ENCODE measurements around the gene CALB2.

Gene CALB2

GRCh38 chr16:71339236-71340171 lies 19.0 kb upstream of the CALB2 start:
- Histone ChIP-seq H3K9ac (ENCODE audit: low read depth, low read length) (no peak overlapping the region), H3K4me1 (ENCODE audit: control insufficient read depth, insufficient read depth, low read length) (no peaks in the 10 kb centered on the region), H3K27ac (ENCODE audit: low read depth, low read length) (no peak overlapping the region), H3K36me3 (ENCODE audit: control insufficient read depth, insufficient read depth, low read length) (no peaks in the 10 kb centered on the region), H3K27me3 (ENCODE audit: control insufficient read depth, insufficient read depth, low read length) (no peaks in the 10 kb centered on the region), H3K9me3 (ENCODE audit: control insufficient read depth, insufficient read depth, low read length) (no peaks in the 10 kb centered on the region), H3K4me3 (ENCODE audit: low read depth, low read length) (no peak overlapping the region)

DNA sequence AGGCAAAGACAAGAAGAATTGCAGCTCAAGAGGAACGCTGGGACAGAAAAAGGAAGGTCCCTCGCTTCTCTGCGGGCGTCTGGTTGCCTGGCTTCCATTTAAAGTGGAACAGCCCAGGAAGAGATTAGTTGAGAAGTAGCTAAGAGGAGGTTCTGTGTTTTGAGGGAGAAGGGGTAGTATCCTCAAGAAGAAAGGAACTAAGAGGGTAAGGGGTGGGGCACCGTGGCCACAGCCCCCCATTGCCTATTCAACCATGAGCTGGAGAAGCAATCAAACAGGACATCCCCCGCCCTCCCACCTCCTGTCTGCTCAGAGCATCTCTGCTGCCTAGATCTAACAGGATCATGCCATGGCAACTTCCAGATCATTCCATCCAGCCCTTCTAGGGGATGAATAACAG lies 18.1 kb upstream of the CALB2 start:
- no peak overlapping the region for H3K9ac ChIP-seq (ENCODE audit: low read depth, low read length)
- no peaks in the 10 kb centered on the region for H3K27me3 ChIP-seq (ENCODE audit: control insufficient read depth, insufficient read depth, low read length)
- no peaks in the 10 kb centered on the region for H3K4me1 ChIP-seq (ENCODE audit: control insufficient read depth, insufficient read depth, low read length)
- no peaks in the 10 kb centered on the region for H3K9me3 ChIP-seq (ENCODE audit: control insufficient read depth, insufficient read depth, low read length)
- H3K27ac ChIP-seq (ENCODE audit: low read depth, low read length): no peak overlapping the region
- no peak overlapping the region for H3K4me3 ChIP-seq (ENCODE audit: low read depth, low read length)
- no peaks in the 10 kb centered on the region for H3K36me3 ChIP-seq (ENCODE audit: control insufficient read depth, insufficient read depth, low read length)

DNA sequence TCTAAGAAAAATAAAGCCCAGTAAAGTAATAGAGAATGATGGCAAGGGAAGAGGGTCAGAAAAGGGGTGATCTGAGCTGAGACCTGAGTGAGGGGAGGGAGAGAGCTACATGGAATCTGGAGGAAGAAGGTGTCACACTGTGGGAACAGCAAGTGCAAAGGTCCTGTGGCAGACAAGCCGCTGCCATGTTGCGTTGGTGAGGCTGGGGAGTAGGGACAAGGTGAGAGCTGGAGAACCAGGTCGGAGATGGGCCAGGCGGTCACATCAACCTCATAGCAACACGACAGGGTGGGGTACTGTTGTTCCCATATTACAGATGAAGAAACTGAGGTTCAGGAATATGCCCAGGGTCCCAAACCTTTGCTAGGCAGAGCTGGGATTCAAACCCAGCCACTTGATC lies 16.6 kb upstream of the CALB2 start:
- Histone ChIP-seq H3K9me3 (ENCODE audit: control insufficient read depth, insufficient read depth, low read length) (no peaks in the 10 kb centered on the region), H3K27me3 (ENCODE audit: control insufficient read depth, insufficient read depth, low read length) (no peaks in the 10 kb centered on the region), H3K4me1 (ENCODE audit: control insufficient read depth, insufficient read depth, low read length) (no peaks in the 10 kb centered on the region), H3K36me3 (ENCODE audit: control insufficient read depth, insufficient read depth, low read length) (no peaks in the 10 kb centered on the region), H3K27ac (ENCODE audit: low read depth, low read length) (no peak overlapping the region), H3K9ac (ENCODE audit: low read depth, low read length) (no peak overlapping the region), H3K4me3 (ENCODE audit: low read depth, low read length) (no peak overlapping the region)

DNA sequence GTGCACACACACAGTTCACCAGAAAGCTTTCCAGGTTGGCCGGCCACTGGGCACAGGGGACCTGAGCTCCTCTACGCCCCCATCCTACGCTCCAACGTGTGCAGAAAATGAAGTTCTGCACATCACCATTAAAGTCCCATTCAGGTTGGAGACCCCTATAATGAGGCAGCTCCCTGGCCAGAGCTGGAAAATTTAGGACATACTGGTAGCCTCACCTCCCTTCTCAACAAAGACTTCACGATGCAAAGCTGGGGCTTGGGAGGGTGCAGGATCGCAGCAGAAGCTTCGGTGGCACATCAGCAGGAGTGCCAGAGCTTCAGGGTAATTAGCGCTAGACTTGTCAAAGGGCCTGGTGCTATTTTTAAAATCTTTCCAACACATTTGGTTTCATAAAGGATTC lies 15.4 kb upstream of the CALB2 start:
- H3K9me3 ChIP-seq (ENCODE audit: control insufficient read depth, insufficient read depth, low read length): no peaks in the 10 kb centered on the region
- H3K27me3 ChIP-seq (ENCODE audit: control insufficient read depth, insufficient read depth, low read length): no peaks in the 10 kb centered on the region
- H3K4me1 ChIP-seq (ENCODE audit: control insufficient read depth, insufficient read depth, low read length): no peaks in the 10 kb centered on the region
- H3K27ac ChIP-seq (ENCODE audit: low read depth, low read length): no peak overlapping the region
- no peak overlapping the region for H3K4me3 ChIP-seq (ENCODE audit: low read depth, low read length)
- no peak overlapping the region for H3K9ac ChIP-seq (ENCODE audit: low read depth, low read length)
- H3K36me3 ChIP-seq (ENCODE audit: control insufficient read depth, insufficient read depth, low read length): no peaks in the 10 kb centered on the region

DNA sequence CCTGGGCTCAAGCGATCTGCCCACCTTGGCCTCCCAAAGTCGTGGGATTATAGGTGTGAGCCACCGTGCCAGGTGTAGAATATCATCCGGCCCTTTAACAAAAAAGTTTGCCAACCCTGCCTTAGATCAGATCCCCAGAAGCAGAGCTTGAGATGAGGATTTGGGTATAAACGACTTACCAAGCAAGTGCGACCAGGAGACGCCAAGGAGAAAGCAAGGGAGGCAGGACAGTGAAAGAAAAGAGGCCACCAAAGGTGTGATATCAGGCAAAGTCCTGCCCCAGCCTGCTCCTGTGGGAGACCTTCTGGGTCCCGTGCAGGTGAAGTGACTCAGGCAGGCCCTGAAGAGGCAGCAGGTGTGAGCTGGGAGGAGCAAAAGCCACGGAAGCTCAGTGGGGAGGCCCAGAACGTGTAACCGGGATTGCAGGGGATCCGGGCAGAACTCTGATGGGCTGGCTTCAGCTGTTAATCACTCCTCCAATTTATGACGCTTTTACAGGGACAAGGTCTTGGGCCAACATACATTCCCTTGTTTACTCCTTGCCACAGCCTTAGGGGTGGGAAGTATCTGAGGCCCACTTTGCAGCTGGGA lies 14.1 kb upstream of the CALB2 start:
- H3K9ac ChIP-seq (ENCODE audit: low read depth, low read length): no peak overlapping the region
- H3K36me3 ChIP-seq (ENCODE audit: control insufficient read depth, insufficient read depth, low read length): no peaks in the 10 kb centered on the region
- no peaks in the 10 kb centered on the region for H3K9me3 ChIP-seq (ENCODE audit: control insufficient read depth, insufficient read depth, low read length)
- H3K27ac ChIP-seq (ENCODE audit: low read depth, low read length): no peak overlapping the region
- H3K4me1 ChIP-seq (ENCODE audit: control insufficient read depth, insufficient read depth, low read length): no peaks in the 10 kb centered on the region
- H3K4me3 ChIP-seq (ENCODE audit: low read depth, low read length): no peak overlapping the region
- H3K27me3 ChIP-seq (ENCODE audit: control insufficient read depth, insufficient read depth, low read length): no peaks in the 10 kb centered on the region

GRCh38 chr16:71345031-71345430 lies 13.5 kb upstream of the CALB2 start:
- no peak overlapping the region for H3K27ac ChIP-seq (ENCODE audit: low read depth, low read length)
- no peaks in the 10 kb centered on the region for H3K27me3 ChIP-seq (ENCODE audit: control insufficient read depth, insufficient read depth, low read length)
- H3K4me1 ChIP-seq (ENCODE audit: control insufficient read depth, insufficient read depth, low read length): no peaks in the 10 kb centered on the region
- H3K36me3 ChIP-seq (ENCODE audit: control insufficient read depth, insufficient read depth, low read length): no peaks in the 10 kb centered on the region
- no peak overlapping the region for H3K9ac ChIP-seq (ENCODE audit: low read depth, low read length)
- H3K9me3 ChIP-seq (ENCODE audit: control insufficient read depth, insufficient read depth, low read length): no peaks in the 10 kb centered on the region
- no peak overlapping the region for H3K4me3 ChIP-seq (ENCODE audit: low read depth, low read length)

- Histone ChIP-seq H3K9me3 (ENCODE audit: control insufficient read depth, insufficient read depth, low read length) (no peaks in the 10 kb centered on the region), H3K27ac (ENCODE audit: low read depth, low read length) (no peak overlapping the region), H3K4me3 (ENCODE audit: low read depth, low read length) (no peak overlapping the region), H3K27me3 (ENCODE audit: control insufficient read depth, insufficient read depth, low read length) (no peaks in the 10 kb centered on the region), H3K4me1 (ENCODE audit: control insufficient read depth, insufficient read depth, low read length) (no peaks in the 10 kb centered on the region), H3K36me3 (ENCODE audit: control insufficient read depth, insufficient read depth, low read length) (no peaks in the 10 kb centered on the region), H3K9ac (ENCODE audit: low read depth, low read length) (no peak overlapping the region)
Observed at GRCh38 chr16:71347146-71347545, 11.4 kb upstream of the CALB2 start.

DNA sequence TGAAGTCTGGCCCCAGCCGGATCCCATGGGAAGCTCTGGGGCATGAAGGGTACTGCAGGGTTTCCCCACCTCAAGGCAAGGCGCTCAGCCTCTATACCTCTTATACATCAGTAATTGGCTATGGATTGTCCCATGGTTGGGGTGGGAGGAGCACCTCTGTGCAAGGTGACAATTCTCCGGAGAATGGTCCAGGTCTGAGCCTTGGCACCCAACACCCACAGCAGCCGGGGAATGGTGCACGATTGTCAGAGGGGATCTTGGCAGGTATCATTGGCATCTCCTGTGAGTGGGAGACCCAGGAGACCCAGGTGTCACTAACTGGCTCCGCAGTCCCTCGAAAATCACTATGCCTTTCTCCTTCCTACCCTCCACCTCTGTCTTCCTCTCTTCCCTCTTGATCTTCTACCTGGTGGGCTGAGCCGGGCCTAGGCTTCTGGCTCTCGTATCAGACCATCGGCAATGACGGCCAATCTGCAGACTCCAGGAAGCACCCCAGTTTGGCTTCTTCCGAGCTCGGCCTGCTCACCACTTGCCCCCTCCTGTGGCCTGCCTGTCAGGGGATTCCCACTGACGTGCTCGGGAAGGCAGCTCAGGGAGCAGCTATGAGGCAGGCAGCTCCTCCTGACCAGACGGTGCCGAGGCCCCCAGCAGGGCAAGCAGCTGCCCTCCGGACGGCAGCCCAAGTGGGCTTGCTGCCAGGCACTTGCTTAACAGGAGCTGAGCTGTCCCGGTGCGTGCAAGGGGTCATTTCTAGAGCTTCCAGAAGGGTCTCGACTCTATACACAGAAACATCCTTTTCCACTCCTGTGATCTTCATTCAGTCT lies 10.0 kb upstream of the CALB2 start:
- Histone ChIP-seq H3K9ac (ENCODE audit: low read depth, low read length) (no peak overlapping the region), H3K27me3 (ENCODE audit: control insufficient read depth, insufficient read depth, low read length) (no peaks in the 10 kb centered on the region), H3K27ac (ENCODE audit: low read depth, low read length) (no peak overlapping the region), H3K4me1 (ENCODE audit: control insufficient read depth, insufficient read depth, low read length) (no peaks in the 10 kb centered on the region), H3K4me3 (ENCODE audit: low read depth, low read length) (no peak overlapping the region), H3K36me3 (ENCODE audit: control insufficient read depth, insufficient read depth, low read length) (no peaks in the 10 kb centered on the region), H3K9me3 (ENCODE audit: control insufficient read depth, insufficient read depth, low read length) (no peaks in the 10 kb centered on the region)

DNA sequence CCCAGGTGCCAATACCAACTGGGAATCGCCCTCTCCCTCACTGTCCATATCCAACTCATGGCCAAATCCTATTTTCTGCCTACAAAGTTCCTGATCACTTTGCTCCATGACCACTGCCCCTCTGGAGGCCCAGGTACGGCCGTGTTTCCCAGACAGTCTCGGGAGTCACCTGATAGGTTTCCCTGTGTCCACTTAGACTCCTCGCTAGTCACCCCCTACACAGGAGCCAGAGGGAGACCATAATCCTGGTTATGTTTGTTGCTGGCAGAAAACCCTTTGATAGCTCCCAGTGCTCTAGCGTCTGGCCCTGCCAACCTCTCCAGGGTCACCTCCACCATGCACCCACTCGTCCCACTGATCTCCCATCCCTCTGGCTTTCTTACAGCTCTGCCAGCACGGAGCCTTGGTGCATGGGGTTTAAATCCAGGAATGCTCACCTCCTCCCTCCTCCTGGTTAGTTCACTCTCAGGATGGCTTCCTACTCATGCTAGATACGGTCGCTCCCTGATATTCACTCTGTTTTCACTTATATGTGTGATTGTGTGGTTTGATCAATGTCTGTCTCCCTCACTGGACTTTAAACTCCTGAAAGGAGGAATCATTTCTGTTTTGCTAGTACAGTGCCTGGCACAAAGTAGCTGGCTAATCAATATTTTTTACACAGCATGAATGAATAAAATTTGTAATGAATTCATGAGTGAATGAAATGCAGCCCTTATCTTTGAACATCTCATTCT lies 7.5 kb upstream of the CALB2 start:
- no peaks in the 10 kb centered on the region for H3K27me3 ChIP-seq (ENCODE audit: control insufficient read depth, insufficient read depth, low read length)

DNA sequence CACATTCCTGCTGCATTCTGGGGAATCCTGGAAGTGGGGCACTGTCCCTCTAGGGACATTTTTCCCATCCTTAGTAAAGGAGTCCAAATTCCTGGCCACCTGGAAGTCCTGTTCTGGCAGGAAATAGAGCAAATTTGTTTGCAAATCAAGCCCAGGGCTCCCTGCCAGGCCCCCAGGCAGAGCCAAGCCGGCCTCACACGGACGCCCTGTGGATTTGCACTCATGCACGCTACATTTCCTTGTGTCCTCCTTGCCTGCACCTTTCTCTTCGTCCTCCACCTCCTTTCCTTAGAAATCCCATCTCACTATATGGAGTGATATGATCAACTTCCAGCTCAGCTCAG lies 7.0 kb upstream of the CALB2 start:
- no peaks in the 10 kb centered on the region for H3K9me3 ChIP-seq (ENCODE audit: control insufficient read depth, insufficient read depth, low read length)
- no peaks in the 10 kb centered on the region for H3K36me3 ChIP-seq (ENCODE audit: control insufficient read depth, insufficient read depth, low read length)
- no peak overlapping the region for H3K9ac ChIP-seq (ENCODE audit: low read depth, low read length)
- H3K4me1 ChIP-seq (ENCODE audit: control insufficient read depth, insufficient read depth, low read length): no peaks in the 10 kb centered on the region
- H3K27me3 ChIP-seq (ENCODE audit: control insufficient read depth, insufficient read depth, low read length): no peaks in the 10 kb centered on the region; the same call in 1 of the 2 replicates
- no peak overlapping the region for H3K27ac ChIP-seq (ENCODE audit: low read depth, low read length)
- H3K4me3 ChIP-seq (ENCODE audit: low read depth, low read length): no peak overlapping the region

More for the DNA sequence above, 7.5 kb upstream of the CALB2 start:
- Histone ChIP-seq H3K36me3 (ENCODE audit: control insufficient read depth, insufficient read depth, low read length) (no peaks in the 10 kb centered on the region), H3K4me3 (ENCODE audit: low read depth, low read length) (no peak overlapping the region), H3K27ac (ENCODE audit: low read depth, low read length) (no peak overlapping the region), H3K4me1 (ENCODE audit: control insufficient read depth, insufficient read depth, low read length) (no peaks in the 10 kb centered on the region), H3K9ac (ENCODE audit: low read depth, low read length) (no peak overlapping the region), H3K9me3 (ENCODE audit: control insufficient read depth, insufficient read depth, low read length) (no peaks in the 10 kb centered on the region)

Measured in HUES48 (cell line).